Measurements from ENCODE around the gene TMEM164. TPM values are rescaled to one million over a fixed set of nuclear protein-coding genes. Genes with fewer than 3 reads are reported as not detected.
A peak's percentile ranks its signal among the peaks of the same experiment; 100 is the strongest.
"Not testable (repeated sequence)": the region's sequence is repeated elsewhere in the genome, so short reads cannot be mapped to it uniquely, and the experiment has no call there.

The TMEM164 gene
- total RNA-seq, 3 donors from 2014 or later (not counting 1 experiment from before 2014, with no cell fraction given) = 18.9 to 80.6 (median 30.6) TPM

GRCh38 chrX:110146521-110146920 is 143.6 kb downstream of the TMEM164 start:
- H3K4me3 Mint-ChIP-seq = no peak overlapping the region
- H3K36me3 Mint-ChIP-seq = no peaks in the 10 kb centered on the region
- H3K9me3 Mint-ChIP-seq = no peaks in the 10 kb centered on the region
- DNase-seq (peak; percentile 14 to 64), ATAC-seq (peak in 2 of 3 donors; percentile 61 to 72)
- no peak overlapping the region for H3K27ac Mint-ChIP-seq
- H3K4me3 ChIP-seq (ENCODE audit: low read length) = no peak overlapping the region
- intact Hi-C loops (cut with micrococcal nuclease) = no loop called here
- no peaks in the 10 kb centered on the region for H3K9me3 ChIP-seq (ENCODE audit: control insufficient read depth, insufficient read depth, low read length)
- no peaks in the 10 kb centered on the region for H3K27me3 ChIP-seq (ENCODE audit: control insufficient read depth, insufficient read depth, low read length)
- H3K27me3 Mint-ChIP-seq (ENCODE audit: low read depth in 2 of 2) = no peaks in the 10 kb centered on the region
- H3K4me1 ChIP-seq (ENCODE audit: control insufficient read depth, insufficient read depth, low read length) = peaks cover 4% of the 10 kb centered on the region
- H3K36me3 ChIP-seq (ENCODE audit: control insufficient read depth, insufficient read depth, low read length) = no peaks in the 10 kb centered on the region
- WGBS (ENCODE audit: insufficient coverage) = 25% methylated on average over 1 of the region's 2 CpGs
- peaks cover 0 to 6% of the 10 kb centered on the region in 2 donors for H3K4me1 Mint-ChIP-seq
- H3K27ac ChIP-seq (ENCODE audit: low read length) = no peak overlapping the region
- peak; percentile 31 for TF ChIP-seq CTCF (IDR thresholded peaks at IDR 0.05)

- WGBS (ENCODE audit: insufficient coverage) = 45% methylated on average over 2 of the region's 2 CpGs
- Histone ChIP-seq H3K4me3 (ENCODE audit: low read length) (no peak overlapping the region), H3K27me3 (ENCODE audit: control insufficient read depth, insufficient read depth, low read length) (no peaks in the 10 kb centered on the region), H3K36me3 (ENCODE audit: control insufficient read depth, insufficient read depth, low read length) (no peaks in the 10 kb centered on the region), H3K9me3 (ENCODE audit: control insufficient read depth, insufficient read depth, low read length) (no peaks in the 10 kb centered on the region), H3K27ac (ENCODE audit: low read length) (no peak overlapping the region), H3K4me1 (ENCODE audit: control insufficient read depth, insufficient read depth, low read length) (no peaks in the 10 kb centered on the region)
- TF ChIP-seq CTCF (IDR thresholded peaks at IDR 0.05) = no peak
- H3K27ac Mint-ChIP-seq = no peak overlapping the region
- no peak for ATAC-seq
- peaks cover 0 to 5% of the 10 kb centered on the region in 2 donors for H3K4me1 Mint-ChIP-seq
- DNase-seq = no peak
- intact Hi-C loops (cut with micrococcal nuclease) = no loop called here
- H3K9me3 Mint-ChIP-seq = no peaks in the 10 kb centered on the region
- no peaks in the 10 kb centered on the region for H3K36me3 Mint-ChIP-seq
- H3K4me3 Mint-ChIP-seq = no peak overlapping the region
- no peaks in the 10 kb centered on the region for H3K27me3 Mint-ChIP-seq (ENCODE audit: low read depth in 2 of 2)
Measured at GRCh38 chrX:110153244-110153643, 150.3 kb downstream of the TMEM164 start.

- peaks cover 0 to 6% of the 10 kb centered on the region in 2 donors for H3K4me1 Mint-ChIP-seq
- TF ChIP-seq CTCF (IDR thresholded peaks at IDR 0.05) = no peak
- H3K4me1 ChIP-seq (ENCODE audit: control insufficient read depth, insufficient read depth, low read length) = no peaks in the 10 kb centered on the region
- H3K27me3 ChIP-seq (ENCODE audit: control insufficient read depth, insufficient read depth, low read length) = no peaks in the 10 kb centered on the region
- H3K4me3 ChIP-seq (ENCODE audit: low read length) = no peak overlapping the region
- H3K4me3 Mint-ChIP-seq = no peak overlapping the region
- WGBS (ENCODE audit: insufficient coverage) = no CpG with 5 or more reads among the region's 2 CpGs
- intact Hi-C loops (cut with micrococcal nuclease) = no loop called here
- no peaks in the 10 kb centered on the region for H3K36me3 ChIP-seq (ENCODE audit: control insufficient read depth, insufficient read depth, low read length)
- DNase-seq (no peak), ATAC-seq (no peak)
- no peaks in the 10 kb centered on the region for H3K9me3 Mint-ChIP-seq
- no peak overlapping the region for H3K27ac ChIP-seq (ENCODE audit: low read length)
- no peaks in the 10 kb centered on the region for H3K27me3 Mint-ChIP-seq (ENCODE audit: low read depth in 2 of 2)
- H3K27ac Mint-ChIP-seq = no peak overlapping the region
- no peaks in the 10 kb centered on the region for H3K36me3 Mint-ChIP-seq
- no peaks in the 10 kb centered on the region for H3K9me3 ChIP-seq (ENCODE audit: control insufficient read depth, insufficient read depth, low read length)
Measured at GRCh38 chrX:110153896-110154295, 151.0 kb downstream of the TMEM164 start.

GRCh38 chrX:110154328-110154727 is 151.4 kb downstream of the TMEM164 start:
- H3K27ac ChIP-seq (ENCODE audit: low read length); ATAC-seq; H3K4me3 Mint-ChIP-seq; intact Hi-C loops (cut with micrococcal nuclease); H3K4me1 Mint-ChIP-seq; H3K4me1 ChIP-seq (ENCODE audit: control insufficient read depth, insufficient read depth, low read length); DNase-seq; H3K36me3 Mint-ChIP-seq; H3K27ac Mint-ChIP-seq; H3K9me3 ChIP-seq (ENCODE audit: control insufficient read depth, insufficient read depth, low read length); H3K27me3 ChIP-seq (ENCODE audit: control insufficient read depth, insufficient read depth, low read length); H3K4me3 ChIP-seq (ENCODE audit: low read length); H3K9me3 Mint-ChIP-seq; H3K27me3 Mint-ChIP-seq (ENCODE audit: low read depth in 2 of 2); H3K36me3 ChIP-seq (ENCODE audit: control insufficient read depth, insufficient read depth, low read length): not testable (repeated sequence)
- 92% methylated on average over 5 of the region's 5 CpGs for WGBS (ENCODE audit: insufficient coverage)
